Measurements from ENCODE around the gene SLC8A1. TPM values are rescaled to one million over a fixed set of nuclear protein-coding genes. Genes with fewer than 3 reads are reported as not detected.

Gene SLC8A1
- total and polyA plus RNA-seq, 2 donors (not counting 1 experiment from before 2014, with no cell fraction given), result 0.07 to 0.20 TPM

- no peak for ATAC-seq (ENCODE audit: low read depth)
- Histone ChIP-seq H3K4me1 (ENCODE audit: control insufficient read depth in 2 of 2, insufficient read depth in 2 of 2, low read length in 2 of 2) (no peaks in the 10 kb centered on the region), H3K27me3 (replicated peaks in 1 of 4; ENCODE audit: control extremely low read depth in 1 of 4, control insufficient read depth in 3 of 4, insufficient read depth in 4 of 4, low read length in 3 of 4) (no peaks in the 10 kb centered on the region), H3K4me2 (replicated peaks; ENCODE audit: low read depth, low read length, poor library complexity, severe bottlenecking) (no peak overlapping the region), H2AFZ (ENCODE audit: insufficient read depth, low read depth, low read length, poor library complexity, severe bottlenecking) (no peak overlapping the region), H4K20me1 (ENCODE audit: control insufficient read depth, insufficient read depth, low read length, poor library complexity, severe bottlenecking) (no peaks in the 10 kb centered on the region), H3K36me3 (replicated peaks in 1 of 2; ENCODE audit: control extremely low read depth in 1 of 2, control insufficient read depth in 1 of 2, extremely low read depth in 1 of 2, insufficient read depth in 2 of 2, low read length in 1 of 2) (no peaks in the 10 kb centered on the region), H3K4me3 (ENCODE audit: control extremely low read depth in 1 of 5, extremely low read depth in 1 of 5, insufficient read depth in 1 of 5, low read depth in 2 of 5, low read length in 4 of 5) (no peak overlapping the region), H3K79me2 (ENCODE audit: control insufficient read depth, insufficient read depth, low read length) (no peaks in the 10 kb centered on the region), H3K27ac (ENCODE audit: low read length in 2 of 2) (no peak overlapping the region), H3K9ac (ENCODE audit: low read length) (no peak overlapping the region), H3K9me3 (ENCODE audit: control extremely low read depth in 1 of 3, control insufficient read depth in 2 of 3, insufficient read depth in 1 of 3, low read length in 2 of 3) (no peaks in the 10 kb centered on the region)
- ChIA-PET CTCF (no interaction called here), POLR2A (no interaction called here)
- intact Hi-C loops (cut with micrococcal nuclease), result no loop called here
- DNase-seq, result no peak
- Mint-ChIP-seq H3K27me3 (no peaks in the 10 kb centered on the region), H3K9me3 (ENCODE audit: insufficient read depth) (no peaks in the 10 kb centered on the region), H3K4me1 (no peaks in the 10 kb centered on the region), H3K4me3 (no peak overlapping the region), H3K27ac (no peak overlapping the region)
- WGBS (ENCODE audit: insufficient coverage), result 100% methylated on average over 1 of the region's 3 CpGs
- TF ChIP-seq EZH2 (IDR thresholded peaks at IDR 0.05; ENCODE audit: borderline replicate concordance, insufficient read depth, low read depth, low read length, poor library complexity, severe bottlenecking), result no peak
- no peak for TF ChIP-seq CTCF (IDR thresholded peaks at IDR 0.05)
These were observed 333.3 kb downstream of the SLC8A1 start for GRCh38 chr2:40118622-40119021.

GRCh38 chr2:40115894-40116293 is 336.0 kb downstream of the SLC8A1 start:
- H3K4me3 Mint-ChIP-seq, result no peak overlapping the region
- POLR2A ChIA-PET, result no interaction called here

More at GRCh38 chr2:40115894-40116293, 336.0 kb downstream of the SLC8A1 start:
- Histone ChIP-seq H3K4me2 (replicated peaks; ENCODE audit: low read depth, low read length, poor library complexity, severe bottlenecking) (no peak overlapping the region), H3K36me3 (replicated peaks in 1 of 2; ENCODE audit: control extremely low read depth in 1 of 2, control insufficient read depth in 1 of 2, extremely low read depth in 1 of 2, insufficient read depth in 2 of 2, low read length in 1 of 2) (no peaks in the 10 kb centered on the region), H2AFZ (ENCODE audit: insufficient read depth, low read depth, low read length, poor library complexity, severe bottlenecking) (no peak overlapping the region), H3K27ac (ENCODE audit: low read length in 2 of 2) (no peak overlapping the region), H3K4me3 (ENCODE audit: control extremely low read depth in 1 of 5, extremely low read depth in 1 of 5, insufficient read depth in 1 of 5, low read depth in 2 of 5, low read length in 4 of 5) (no peak overlapping the region), H3K79me2 (ENCODE audit: control insufficient read depth, insufficient read depth, low read length) (no peaks in the 10 kb centered on the region), H3K27me3 (replicated peaks in 1 of 4; ENCODE audit: control extremely low read depth in 1 of 4, control insufficient read depth in 3 of 4, insufficient read depth in 4 of 4, low read length in 3 of 4) (no peaks in the 10 kb centered on the region), H3K9me3 (ENCODE audit: control extremely low read depth in 1 of 3, control insufficient read depth in 2 of 3, insufficient read depth in 1 of 3, low read length in 2 of 3) (no peaks in the 10 kb centered on the region), H3K9ac (ENCODE audit: low read length) (no peak overlapping the region), H3K4me1 (ENCODE audit: control insufficient read depth in 2 of 2, insufficient read depth in 2 of 2, low read length in 2 of 2) (no peaks in the 10 kb centered on the region), H4K20me1 (ENCODE audit: control insufficient read depth, insufficient read depth, low read length, poor library complexity, severe bottlenecking) (no peaks in the 10 kb centered on the region)
- Mint-ChIP-seq H3K4me1 (no peaks in the 10 kb centered on the region), H3K27me3 (no peaks in the 10 kb centered on the region), H3K9me3 (ENCODE audit: insufficient read depth) (no peaks in the 10 kb centered on the region), H3K27ac (no peak overlapping the region)
- DNase-seq, result no peak
- no peak for ATAC-seq (ENCODE audit: low read depth)
- TF ChIP-seq EZH2 (IDR thresholded peaks at IDR 0.05; ENCODE audit: borderline replicate concordance, insufficient read depth, low read depth, low read length, poor library complexity, severe bottlenecking) (no peak), CTCF (IDR thresholded peaks at IDR 0.05) (no peak)
- CTCF ChIA-PET, result no interaction called here
- whole genome bisulfite sequencing (ENCODE audit: insufficient coverage), result no CpG with 5 or more reads among the region's 4 CpGs
- intact Hi-C loops (cut with micrococcal nuclease), result no loop called here

Data from B cell (primary cell).